ENCODE measurements around the gene STIM2. TPM values are rescaled to one million over a fixed set of nuclear protein-coding genes. Genes with fewer than 3 reads are reported as not detected.
"Not testable (repeated sequence)": the region's sequence is repeated elsewhere in the genome, so short reads cannot be mapped to it uniquely, and the experiment has no call there.

STIM2 gene
- total RNA-seq, 4 donors from 2014 or later: 17.2 to 71.4 (median 20.7) TPM

GRCh38 chr4:27023366-27023765 lies 162.7 kb downstream of the STIM2 start:
- in situ Hi-C loops (cut with MboI; ENCODE audit: low pct_ligation_motif_present in 1 of 4, low pct_unique_long_range_greater_than_20kb in 1 of 4, low sequenced_read_pairs in 3 of 4) (loop anchor here (25.0 kb wide), 4 partner anchors 261 to 686 kb away; partner anchors contain the start of gene TBC1D19 (in 1 of the 4)), intact Hi-C loops (cut with DNase I; ENCODE audit: low total_unique reads) (no loop called here)
- Histone ChIP-seq H3K27me3 (no peaks in the 10 kb centered on the region), H3K36me3 (peaks cover 0 to 16% (median 4%) of the 10 kb centered on the region in 4 donors), H3K9me3 (no peaks in the 10 kb centered on the region), H3K4me3 (no peak overlapping the region), H3K4me1 (no peaks in the 10 kb centered on the region), H3K27ac (no peak overlapping the region)
- TF ChIP-seq EP300 (IDR thresholded peaks at IDR 0.05; ENCODE audit: low read depth) (no peak), POLR2A (IDR thresholded peaks at IDR 0.05) (no peak), POLR2AphosphoS5 (IDR thresholded peaks at IDR 0.05) (no peak), CTCF (IDR thresholded peaks at IDR 0.05) (no peak)
- no peak for DNase-seq
- 78 to 82% methylated on average over 4 of the region's 4 CpGs for WGBS, 2 donors (ENCODE audit: low coverage in 1 of 2)

GRCh38 chr4:27024805-27025204 lies 164.2 kb downstream of the STIM2 start:
- Histone ChIP-seq H3K4me3 (no peak overlapping the region), H3K27ac (no peak overlapping the region), H3K36me3 (peaks cover 0 to 12% (median 2%) of the 10 kb centered on the region in 4 donors), H3K4me1 (no peaks in the 10 kb centered on the region), H3K9me3 (no peaks in the 10 kb centered on the region), H3K27me3 (no peaks in the 10 kb centered on the region)
- TF ChIP-seq POLR2A (IDR thresholded peaks at IDR 0.05) (no peak), EP300 (IDR thresholded peaks at IDR 0.05; ENCODE audit: low read depth) (no peak), CTCF (IDR thresholded peaks at IDR 0.05) (no peak), POLR2AphosphoS5 (IDR thresholded peaks at IDR 0.05) (no peak)
- intact Hi-C loops (cut with DNase I; ENCODE audit: low total_unique reads) (no loop called here), in situ Hi-C loops (cut with MboI; ENCODE audit: low pct_ligation_motif_present in 1 of 4, low pct_unique_long_range_greater_than_20kb in 1 of 4, low sequenced_read_pairs in 3 of 4) (loop anchor here (25.0 kb wide), 5 partner anchors 263 to 688 kb away; partner anchors contain the start of gene TBC1D19 (in 1 of the 4))
- 70 to 88% methylated on average over 2 of the region's 2 CpGs for WGBS, 2 donors (ENCODE audit: low coverage in 1 of 2)
- no peak for DNase-seq

GRCh38 chr4:27027428-27027827 lies 166.8 kb downstream of the STIM2 start:
- WGBS, 2 donors (ENCODE audit: low coverage in 1 of 2): 85% methylated on average over 2 of the region's 2 CpGs; no CpG with 5 or more reads in 1 of the 2 donors
- no peaks in the 10 kb centered on the region for H3K27me3 ChIP-seq
- in situ Hi-C loops (cut with MboI; ENCODE audit: low pct_ligation_motif_present in 1 of 4, low pct_unique_long_range_greater_than_20kb in 1 of 4, low sequenced_read_pairs in 3 of 4) (loop anchor here in 1 of 4 donors (25.0 kb wide), 1 partner anchor 285 kb away; no protein-coding TSS in a partner anchor), intact Hi-C loops (cut with DNase I; ENCODE audit: low total_unique reads) (no loop called here)
- H3K36me3 ChIP-seq: peaks cover 0 to 12% (median 1%) of the 10 kb centered on the region in 4 donors
- no peaks in the 10 kb centered on the region for H3K4me1 ChIP-seq
- H3K4me3 ChIP-seq: no peak overlapping the region
- TF ChIP-seq POLR2AphosphoS5 (IDR thresholded peaks at IDR 0.05) (no peak), EP300 (IDR thresholded peaks at IDR 0.05; ENCODE audit: low read depth) (no peak), POLR2A (IDR thresholded peaks at IDR 0.05) (no peak), CTCF (IDR thresholded peaks at IDR 0.05) (no peak)
- no peak overlapping the region for H3K27ac ChIP-seq
- DNase-seq: no peak
- no peaks in the 10 kb centered on the region for H3K9me3 ChIP-seq

GRCh38 chr4:27035127-27035526 lies 174.5 kb downstream of the STIM2 start:
- H3K4me3 ChIP-seq; H3K27me3 ChIP-seq; intact Hi-C loops (cut with DNase I; ENCODE audit: low total_unique reads); H3K9me3 ChIP-seq; H3K27ac ChIP-seq; H3K36me3 ChIP-seq; DNase-seq; H3K4me1 ChIP-seq: not testable (repeated sequence)
- 30 to 77% methylated on average over 3 of the region's 3 CpGs for WGBS, 2 donors (ENCODE audit: low coverage in 1 of 2)
- in situ Hi-C loops (cut with MboI; ENCODE audit: low pct_ligation_motif_present in 1 of 4, low pct_unique_long_range_greater_than_20kb in 1 of 4, low sequenced_read_pairs in 3 of 4): loop anchor here in 1 of 4 donors (25.0 kb wide), 1 partner anchor 277 kb away; no protein-coding TSS in a partner anchor

GRCh38 chr4:27040356-27040755 lies 179.7 kb downstream of the STIM2 start:
- no peak for TF ChIP-seq EP300 (IDR thresholded peaks at IDR 0.05; ENCODE audit: low read depth)
- TF ChIP-seq POLR2A (IDR thresholded peaks at IDR 0.05): no peak
- TF ChIP-seq POLR2AphosphoS5 (IDR thresholded peaks at IDR 0.05): no peak
- TF ChIP-seq CTCF (IDR thresholded peaks at IDR 0.05): no peak
- no peaks in the 10 kb centered on the region for H3K4me1 ChIP-seq
- peaks cover 17% of the 10 kb centered on the region for H3K27me3 ChIP-seq
- no peak for DNase-seq
- H3K27ac ChIP-seq: no peak overlapping the region
- no peaks in the 10 kb centered on the region for H3K9me3 ChIP-seq
- in situ Hi-C loops (cut with MboI; ENCODE audit: low pct_ligation_motif_present in 1 of 4, low pct_unique_long_range_greater_than_20kb in 1 of 4, low sequenced_read_pairs in 3 of 4) (loop anchor here in 1 of 4 donors (25.0 kb wide), 1 partner anchor 272 kb away; no protein-coding TSS in a partner anchor), intact Hi-C loops (cut with DNase I; ENCODE audit: low total_unique reads) (no loop called here)
- no peak overlapping the region for H3K4me3 ChIP-seq
- no peaks in the 10 kb centered on the region for H3K36me3 ChIP-seq
- 45 to 84% methylated on average over 2 to 4 of the region's 6 CpGs for WGBS, 2 donors (ENCODE audit: low coverage in 1 of 2)

Data from transverse colon (tissue), 4 donors.